ENCODE results near the gene NUP160.
A peak's percentile ranks its signal among the peaks of the same experiment; 100 is the strongest.
"Not testable (repeated sequence)": the region's sequence is repeated elsewhere in the genome, so short reads cannot be mapped to it uniquely, and the experiment has no call there.

The NUP160 gene

GRCh38 chr11:47847892-47848699 is at the start of gene NUP160:
NUP160 (minus strand) TSS chr11:47848350; CDS start chr11:47848318, 32 bp downstream.
- DNase-seq (ENCODE audit: low read depth), result peak; percentile 40
- peak within 1 kb of the TSS; percentile 99 for H3K4me3 ChIP-seq (ENCODE audit: low read length)
- 0 out of 2 replicates have a peak, but pooled peaks have one; percentile 0 for TF ChIP-seq CTCF (conservative IDR thresholded peaks at IDR 0.05; ENCODE audit: low read length)

GRCh38 chr11:47896199-47896598 is 48.0 kb upstream of the NUP160 start:
- no peak overlapping the region for H3K4me3 ChIP-seq (ENCODE audit: low read length)
- TF ChIP-seq CTCF (conservative IDR thresholded peaks at IDR 0.05; ENCODE audit: low read length), result no peak
- no peak for DNase-seq (ENCODE audit: low read depth)

GRCh38 chr11:47895035-47895434 is 46.9 kb upstream of the NUP160 start:
- no peak overlapping the region for H3K4me3 ChIP-seq (ENCODE audit: low read length)
- TF ChIP-seq CTCF (conservative IDR thresholded peaks at IDR 0.05; ENCODE audit: low read length), result no peak
- no peak for DNase-seq (ENCODE audit: low read depth)

- not testable (repeated sequence) for H3K4me3 ChIP-seq (ENCODE audit: low read length); DNase-seq (ENCODE audit: low read depth)
Observed at GRCh38 chr11:47892546-47893276, 44.6 kb upstream of the NUP160 start.

GRCh38 chr11:47891886-47892285 is 43.7 kb upstream of the NUP160 start:
- TF ChIP-seq CTCF (conservative IDR thresholded peaks at IDR 0.05; ENCODE audit: low read length), result no peak
- DNase-seq (ENCODE audit: low read depth), result peak; percentile 70
- no peak overlapping the region for H3K4me3 ChIP-seq (ENCODE audit: low read length)

GRCh38 chr11:47889714-47890441 is 41.7 kb upstream of the NUP160 start:
- H3K4me3 ChIP-seq (ENCODE audit: low read length), result no peak overlapping the region
- TF ChIP-seq CTCF (conservative IDR thresholded peaks at IDR 0.05; ENCODE audit: low read length), result no peak
- DNase-seq (ENCODE audit: low read depth), result no peak

GRCh38 chr11:47887910-47888569 is 39.9 kb upstream of the NUP160 start:
- no peak for DNase-seq (ENCODE audit: low read depth)
- H3K4me3 ChIP-seq (ENCODE audit: low read length), result no peak overlapping the region
- TF ChIP-seq CTCF (conservative IDR thresholded peaks at IDR 0.05; ENCODE audit: low read length), result no peak
